ENCODE data around the gene BIN2.
"Not testable (repeated sequence)": the region's sequence is repeated elsewhere in the genome, so short reads cannot be mapped to it uniquely, and the experiment has no call there.

DNA sequence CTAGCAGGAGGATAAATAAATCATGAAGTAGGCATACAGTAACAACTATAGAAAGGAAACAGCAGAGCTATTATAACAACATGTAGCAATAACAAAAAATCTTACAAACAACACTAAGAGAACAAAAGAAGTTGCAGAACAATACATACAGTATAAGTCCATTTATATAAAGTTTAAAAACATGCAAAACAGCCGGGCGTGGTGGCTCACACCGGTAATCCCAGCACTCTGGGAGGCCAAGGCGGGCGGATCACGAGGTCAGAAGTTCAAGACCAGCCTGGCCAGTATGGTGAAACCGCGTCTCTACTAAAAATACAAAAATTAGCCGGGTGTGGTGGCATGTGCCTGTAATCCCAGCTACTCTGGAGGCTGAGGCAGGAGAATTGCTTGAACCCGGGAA, 29.9 kb downstream of the BIN2 start:
- TF ChIP-seq, protein P1, sequence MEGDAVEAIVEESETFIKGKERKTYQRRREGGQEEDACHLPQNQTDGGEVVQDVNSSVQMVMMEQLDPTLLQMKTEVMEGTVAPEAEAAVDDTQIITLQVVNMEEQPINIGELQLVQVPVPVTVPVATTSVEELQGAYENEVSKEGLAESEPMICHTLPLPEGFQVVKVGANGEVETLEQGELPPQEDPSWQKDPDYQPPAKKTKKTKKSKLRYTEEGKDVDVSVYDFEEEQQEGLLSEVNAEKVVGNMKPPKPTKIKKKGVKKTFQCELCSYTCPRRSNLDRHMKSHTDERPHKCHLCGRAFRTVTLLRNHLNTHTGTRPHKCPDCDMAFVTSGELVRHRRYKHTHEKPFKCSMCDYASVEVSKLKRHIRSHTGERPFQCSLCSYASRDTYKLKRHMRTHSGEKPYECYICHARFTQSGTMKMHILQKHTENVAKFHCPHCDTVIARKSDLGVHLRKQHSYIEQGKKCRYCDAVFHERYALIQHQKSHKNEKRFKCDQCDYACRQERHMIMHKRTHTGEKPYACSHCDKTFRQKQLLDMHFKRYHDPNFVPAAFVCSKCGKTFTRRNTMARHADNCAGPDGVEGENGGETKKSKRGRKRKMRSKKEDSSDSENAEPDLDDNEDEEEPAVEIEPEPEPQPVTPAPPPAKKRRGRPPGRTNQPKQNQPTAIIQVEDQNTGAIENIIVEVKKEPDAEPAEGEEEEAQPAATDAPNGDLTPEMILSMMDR (conservative IDR thresholded peaks at IDR 0.05; ENCODE audit: low read depth, low read length): not testable (repeated sequence)
- not testable (repeated sequence) for TF ChIP-seq EZH2 (IDR thresholded peaks at IDR 0.05; ENCODE audit: borderline replicate concordance, low read depth, low read length, poor library complexity, severe bottlenecking)
